Measurements from ENCODE around the gene MSI1. TPM values are rescaled to one million over a fixed set of nuclear protein-coding genes. Genes with fewer than 3 reads are reported as not detected.

The MSI1 gene
- total RNA-seq, 1 donor: not detected

- DNase-seq (ENCODE audit: low read depth): no peak
- H3K4me3 ChIP-seq (ENCODE audit: low read depth, low read length): no peak overlapping the region
- TF ChIP-seq, protein P1, sequence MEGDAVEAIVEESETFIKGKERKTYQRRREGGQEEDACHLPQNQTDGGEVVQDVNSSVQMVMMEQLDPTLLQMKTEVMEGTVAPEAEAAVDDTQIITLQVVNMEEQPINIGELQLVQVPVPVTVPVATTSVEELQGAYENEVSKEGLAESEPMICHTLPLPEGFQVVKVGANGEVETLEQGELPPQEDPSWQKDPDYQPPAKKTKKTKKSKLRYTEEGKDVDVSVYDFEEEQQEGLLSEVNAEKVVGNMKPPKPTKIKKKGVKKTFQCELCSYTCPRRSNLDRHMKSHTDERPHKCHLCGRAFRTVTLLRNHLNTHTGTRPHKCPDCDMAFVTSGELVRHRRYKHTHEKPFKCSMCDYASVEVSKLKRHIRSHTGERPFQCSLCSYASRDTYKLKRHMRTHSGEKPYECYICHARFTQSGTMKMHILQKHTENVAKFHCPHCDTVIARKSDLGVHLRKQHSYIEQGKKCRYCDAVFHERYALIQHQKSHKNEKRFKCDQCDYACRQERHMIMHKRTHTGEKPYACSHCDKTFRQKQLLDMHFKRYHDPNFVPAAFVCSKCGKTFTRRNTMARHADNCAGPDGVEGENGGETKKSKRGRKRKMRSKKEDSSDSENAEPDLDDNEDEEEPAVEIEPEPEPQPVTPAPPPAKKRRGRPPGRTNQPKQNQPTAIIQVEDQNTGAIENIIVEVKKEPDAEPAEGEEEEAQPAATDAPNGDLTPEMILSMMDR (IDR thresholded peaks at IDR 0.05; ENCODE audit: insufficient read depth, low read length): no peak
Observed at GRCh38 chr12:120406553-120406952, 37.6 kb upstream of the MSI1 start.

- no peak for DNase-seq (ENCODE audit: low read depth)
- no peak overlapping the region for H3K4me3 ChIP-seq (ENCODE audit: low read depth, low read length)
- TF ChIP-seq, protein P1 (IDR thresholded peaks at IDR 0.05; ENCODE audit: insufficient read depth, low read length): no peak
Observed at GRCh38 chr12:120406069-120406468, 37.1 kb upstream of the MSI1 start.

DNA sequence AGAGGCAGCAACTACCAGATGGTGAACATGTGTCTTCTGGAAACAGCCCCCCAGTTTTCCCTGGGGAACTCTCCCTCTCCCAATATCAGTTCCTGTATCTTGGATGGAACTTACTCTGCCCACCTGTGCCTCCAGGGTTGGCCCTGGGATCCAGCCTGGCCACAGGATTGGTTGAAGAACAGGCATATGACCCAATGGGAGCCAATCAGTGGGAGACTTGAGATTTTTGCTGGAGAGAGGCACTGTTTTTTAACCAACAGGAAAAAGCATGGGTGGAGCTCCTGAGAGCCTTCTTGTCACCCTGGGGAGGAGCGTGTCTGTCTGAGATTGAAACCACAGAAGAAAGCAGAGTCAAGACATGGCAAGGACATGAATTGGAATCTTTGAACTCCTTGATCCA lies 35.3 kb upstream of the MSI1 start:
- TF ChIP-seq, protein P1 (IDR thresholded peaks at IDR 0.05; ENCODE audit: insufficient read depth, low read length): no peak
- H3K4me3 ChIP-seq (ENCODE audit: low read depth, low read length): no peak overlapping the region
- DNase-seq (ENCODE audit: low read depth): no peak

GRCh38 chr12:120403869-120404268 lies 34.9 kb upstream of the MSI1 start:
- no peak for DNase-seq (ENCODE audit: low read depth)
- H3K4me3 ChIP-seq (ENCODE audit: low read depth, low read length): no peak overlapping the region
- TF ChIP-seq, protein P1 (IDR thresholded peaks at IDR 0.05; ENCODE audit: insufficient read depth, low read length): no peak

DNA sequence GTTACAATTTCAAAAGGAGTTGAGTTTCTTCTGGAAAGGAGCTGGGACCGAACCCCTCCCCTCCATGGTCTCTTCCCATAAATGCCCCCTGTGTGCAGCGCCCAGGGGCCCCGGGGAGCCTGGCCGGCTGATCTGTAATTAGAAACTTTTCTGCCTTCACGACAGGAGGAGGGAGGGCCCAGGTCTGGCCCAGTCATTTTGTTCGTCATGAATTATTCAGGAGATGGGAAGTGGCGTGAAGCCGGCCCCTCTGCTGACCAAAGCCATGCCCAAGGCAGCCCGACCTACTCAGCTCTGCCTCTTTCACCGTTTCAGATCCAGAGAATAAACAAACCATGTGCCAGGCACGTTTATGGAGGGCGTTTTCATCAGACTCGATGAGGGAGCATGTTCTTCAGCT lies 33.3 kb upstream of the MSI1 start:
- no peak overlapping the region for H3K4me3 ChIP-seq (ENCODE audit: low read depth, low read length)
- TF ChIP-seq, protein P1 (IDR thresholded peaks at IDR 0.05; ENCODE audit: insufficient read depth, low read length): no peak
- no peak for DNase-seq (ENCODE audit: low read depth)

- peak; percentile 43 for DNase-seq (ENCODE audit: low read depth)
- H3K4me3 ChIP-seq (ENCODE audit: low read depth, low read length): no peak overlapping the region
- TF ChIP-seq, protein P1 (IDR thresholded peaks at IDR 0.05; ENCODE audit: insufficient read depth, low read length): no peak
Observed at GRCh38 chr12:120399531-120399930, 30.6 kb upstream of the MSI1 start.

- TF ChIP-seq, protein P1 (IDR thresholded peaks at IDR 0.05; ENCODE audit: insufficient read depth, low read length): no peak
- H3K4me3 ChIP-seq (ENCODE audit: low read depth, low read length): no peak overlapping the region
- DNase-seq (ENCODE audit: low read depth): no peak
Observed at GRCh38 chr12:120397824-120398540, 29.0 kb upstream of the MSI1 start.

Measured in fibroblast of the aortic adventitia (primary cell).